CD4-positive, alpha-beta T cell treated with Interleukin-4 for 1 hour (primary cell): ENCODE results near the gene PRADC1.

Source experiments
- DNase-seq, 2 donors: peaks; one replicate each; pipeline ENCODE4 v3.0.0-alpha.2; 2020 to 2022

The PRADC1 gene

GRCh38 chr2:73258186-73258912, 25.3 kb upstream of the PRADC1 start:
- no peak for DNase-seq

DNA sequence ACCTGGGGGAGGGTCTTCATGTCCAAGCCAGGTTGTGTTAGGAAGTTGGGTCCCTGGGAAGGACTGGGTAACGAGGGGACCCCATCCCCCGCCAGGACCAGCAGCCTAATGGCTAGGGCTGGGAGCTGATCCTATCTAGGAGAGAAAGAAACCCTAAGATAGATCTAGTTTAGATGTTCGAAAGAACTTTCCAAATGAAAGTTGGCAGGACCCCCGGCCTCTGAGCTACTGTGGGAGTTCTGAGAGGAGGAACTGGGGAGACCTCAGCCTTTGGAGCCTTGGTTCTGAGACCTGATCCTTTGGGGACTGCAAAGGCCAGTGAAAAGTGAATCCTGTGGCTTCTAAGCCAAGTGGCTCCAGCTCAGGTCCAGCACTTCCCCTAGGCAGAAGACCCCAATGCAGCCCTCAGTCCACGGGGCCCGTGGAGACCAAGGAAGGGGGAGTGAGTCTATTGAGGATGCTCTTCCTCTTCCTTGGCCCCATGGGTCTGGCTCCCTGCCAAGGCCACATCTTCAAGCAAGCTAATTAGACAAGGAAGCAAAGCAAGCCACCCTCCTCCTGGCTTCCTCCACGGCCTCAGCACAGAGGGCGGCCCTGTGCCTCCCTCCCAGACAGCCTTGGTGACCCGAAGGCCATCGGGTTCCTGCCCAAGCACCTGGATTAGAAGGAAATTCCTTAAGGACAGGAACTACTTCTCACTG, 24.5 kb upstream of the PRADC1 start:
- DNase-seq = peak; percentile 13 to 20

DNA sequence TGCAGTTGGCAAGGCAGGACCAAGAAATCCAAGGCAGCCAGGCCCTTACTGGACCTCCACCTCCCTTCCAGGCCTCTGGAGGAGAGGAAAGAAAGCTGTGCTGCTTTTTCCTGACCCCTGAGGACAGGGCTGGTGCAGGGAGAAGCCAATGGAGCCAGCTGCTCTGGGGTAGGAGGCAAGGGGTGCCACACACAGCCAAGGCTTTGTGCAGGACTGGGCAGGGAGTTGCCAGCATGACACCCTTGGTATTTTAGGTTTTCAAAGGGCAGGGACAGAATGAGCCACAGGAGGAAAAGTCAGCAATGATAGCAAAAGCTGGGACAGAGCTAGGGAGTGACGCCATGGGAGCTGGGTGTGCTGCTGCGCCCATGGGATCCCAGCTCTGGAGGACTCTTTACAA, 24.0 kb upstream of the PRADC1 start:
- no peak for DNase-seq

- no peak for DNase-seq
Observed at GRCh38 chr2:73256618-73256922, 23.5 kb upstream of the PRADC1 start.

DNA sequence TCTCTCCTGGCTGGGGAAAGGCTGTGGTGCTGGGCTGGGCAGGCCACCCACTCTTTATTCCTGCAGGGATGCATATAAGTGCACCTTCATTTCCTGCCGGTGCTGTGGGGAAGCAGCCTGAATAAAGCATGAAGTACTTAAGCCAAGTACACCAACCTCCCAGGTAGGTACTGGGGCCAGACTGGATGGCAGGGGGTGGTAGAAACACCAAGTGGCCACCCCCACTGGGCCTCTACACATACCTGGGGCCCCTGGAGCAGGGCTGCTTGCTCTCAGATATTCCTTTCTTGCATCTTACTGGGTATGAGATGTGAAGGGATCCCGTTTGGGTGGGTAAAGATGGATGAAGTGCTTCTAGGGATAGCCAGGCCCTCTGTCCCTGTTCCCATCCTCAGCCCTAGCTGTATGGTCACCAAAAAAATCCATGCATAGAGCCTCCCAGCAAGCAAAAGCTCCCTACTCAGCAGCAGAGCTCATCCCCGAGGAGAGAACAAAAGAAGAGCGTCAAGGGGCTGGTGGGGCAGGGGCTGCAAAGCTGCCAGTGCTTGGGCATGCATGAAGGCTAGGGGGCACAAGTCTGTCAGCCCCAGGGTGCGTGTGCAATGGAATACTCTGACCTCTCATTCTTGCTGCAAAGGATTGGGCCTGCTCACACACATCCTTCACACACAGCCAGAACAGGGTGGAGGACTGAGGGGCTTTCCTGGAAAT, 23.0 kb upstream of the PRADC1 start:
- DNase-seq = no peak

DNA sequence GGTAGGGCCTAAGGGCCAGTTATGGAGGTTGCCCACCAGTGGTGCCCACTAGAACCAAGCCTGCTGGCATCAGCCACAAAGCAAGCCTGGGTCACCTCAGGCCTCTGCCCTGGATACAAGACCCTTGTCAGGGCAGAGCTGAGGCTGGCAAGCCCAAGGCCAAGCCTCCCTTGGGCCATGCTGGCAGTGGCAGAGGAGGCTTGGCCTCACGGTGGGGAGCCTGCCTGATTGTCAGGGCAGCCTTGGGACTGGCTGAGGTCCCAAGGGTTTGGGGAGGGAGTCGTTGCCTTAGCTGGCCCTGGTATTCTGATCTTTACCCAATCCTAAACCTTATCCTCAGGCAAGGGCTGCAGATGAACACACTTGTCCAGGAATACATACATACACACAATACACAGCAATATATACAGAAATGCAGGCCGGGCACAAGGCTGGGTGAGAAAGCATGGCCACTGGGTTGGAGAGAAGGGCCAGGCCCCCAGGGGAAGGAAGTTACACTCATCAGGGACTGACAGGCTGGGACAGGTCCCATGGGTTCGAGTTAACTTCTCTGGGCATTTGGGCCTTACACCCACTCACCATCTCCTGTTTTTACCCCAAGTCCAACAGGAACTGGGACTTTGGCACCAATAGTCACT, 22.1 kb upstream of the PRADC1 start:
- no peak for DNase-seq

- no peak for DNase-seq
Observed at GRCh38 chr2:73254343-73255006, 21.4 kb upstream of the PRADC1 start.

DNA sequence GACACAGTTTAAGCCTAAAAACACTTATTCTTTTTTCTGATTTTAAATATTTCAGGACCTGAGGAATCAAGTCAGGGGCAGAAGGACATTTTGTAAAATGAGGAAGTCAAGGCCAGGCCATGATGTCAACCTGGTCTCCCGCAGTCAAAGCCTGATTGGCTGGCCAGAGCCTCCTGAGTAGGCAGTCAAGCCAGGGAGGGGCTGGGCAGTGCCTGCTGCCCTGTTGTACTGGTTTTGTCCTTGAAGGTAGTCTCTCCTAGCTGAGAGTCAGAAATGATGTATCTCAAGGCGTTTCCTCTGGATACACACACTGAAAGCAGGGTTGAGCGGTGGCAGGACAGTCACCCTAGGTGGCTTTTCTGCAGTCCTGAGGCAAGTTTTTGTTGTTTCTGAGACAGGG, 20.9 kb upstream of the PRADC1 start:
- DNase-seq = peak in 1 of 2 donors; percentile 35

DNA sequence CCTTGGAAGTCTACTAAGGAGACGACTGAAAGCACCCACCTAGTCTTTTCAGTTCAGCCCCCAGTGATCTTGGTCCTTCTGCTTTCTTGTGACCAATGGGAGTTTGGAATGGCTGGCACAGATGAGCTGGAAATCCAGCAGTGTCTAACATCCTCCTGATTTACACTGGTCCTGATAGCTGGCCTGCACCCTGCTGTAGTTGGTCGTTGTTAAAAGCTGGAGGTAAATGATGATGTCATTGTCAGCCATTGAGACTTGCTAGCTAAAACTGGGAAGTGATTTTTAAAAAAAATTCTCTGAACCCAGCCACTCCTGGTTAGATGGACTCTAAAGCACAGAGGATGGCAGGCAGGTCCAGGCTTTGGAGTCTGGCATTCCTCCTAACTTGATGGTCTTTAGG, 20.4 kb upstream of the PRADC1 start:
- no peak for DNase-seq

- no peak for DNase-seq
Observed at GRCh38 chr2:73252238-73253027, 19.4 kb upstream of the PRADC1 start.

DNA sequence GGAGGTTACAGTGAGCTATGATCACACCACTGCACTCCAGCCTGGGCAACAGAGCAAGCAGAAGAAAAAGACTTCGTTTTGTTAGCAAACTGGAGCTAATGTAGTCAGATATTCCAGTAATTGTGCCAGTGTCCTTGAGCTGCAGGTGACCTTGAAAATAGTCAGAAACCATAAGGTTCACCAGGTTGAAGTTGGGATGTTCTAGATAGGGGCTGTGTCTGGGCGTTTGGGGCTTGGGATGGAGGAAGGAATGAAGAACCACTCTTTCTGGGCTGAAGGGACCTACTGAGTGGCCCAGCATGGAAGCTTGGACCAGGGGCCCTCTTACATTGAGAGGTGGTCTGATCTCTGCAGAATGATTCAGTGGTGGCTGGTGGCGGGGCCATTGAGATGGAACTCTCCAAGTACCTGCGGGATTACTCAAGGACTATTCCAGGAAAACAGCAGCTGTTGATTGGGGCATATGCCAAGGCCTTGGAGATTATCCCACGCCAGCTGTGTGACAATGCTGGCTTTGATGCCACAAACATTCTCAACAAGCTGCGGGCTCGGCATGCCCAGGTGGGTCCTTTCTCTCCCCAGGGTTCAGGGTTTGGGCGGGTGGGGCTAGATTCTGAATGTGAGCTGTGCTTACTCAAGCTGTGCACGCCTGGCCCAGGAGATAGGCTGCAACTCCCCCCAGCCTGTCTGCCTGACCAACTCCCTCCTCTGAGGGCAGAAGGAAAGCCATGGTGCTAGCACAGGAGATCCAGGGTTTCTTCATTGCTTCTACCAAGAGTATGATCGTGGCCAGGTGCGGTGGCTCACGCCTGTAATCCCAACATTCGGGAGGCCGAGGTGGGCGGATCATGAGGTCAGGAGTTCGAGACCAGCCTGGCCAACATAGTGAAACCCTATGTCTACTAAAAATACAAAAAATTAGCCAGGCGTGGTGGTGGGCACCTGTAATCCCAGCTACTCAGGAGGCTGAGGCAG, 18.1 kb upstream of the PRADC1 start:
- DNase-seq = no peak

DNA sequence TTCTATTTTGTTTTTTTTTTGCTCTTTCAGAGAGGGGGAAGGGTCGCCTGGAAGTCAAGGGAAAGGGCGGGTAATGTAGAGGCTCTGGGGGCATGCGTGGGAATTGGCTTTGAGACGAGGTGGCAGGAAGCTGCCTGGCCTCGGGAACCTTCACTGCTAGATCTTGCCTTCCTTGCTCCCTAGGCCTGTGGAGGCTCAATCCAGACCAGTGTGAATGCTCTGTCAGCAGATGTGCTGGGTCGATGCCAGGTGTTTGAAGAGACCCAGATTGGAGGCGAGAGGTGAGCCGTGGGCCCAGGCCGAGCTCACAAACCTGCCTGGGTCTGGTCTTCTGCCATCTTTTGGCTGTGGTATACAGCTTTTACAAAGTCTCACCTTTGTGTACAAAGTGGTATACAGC, 16.6 kb upstream of the PRADC1 start:
- DNase-seq = no peak

DNA sequence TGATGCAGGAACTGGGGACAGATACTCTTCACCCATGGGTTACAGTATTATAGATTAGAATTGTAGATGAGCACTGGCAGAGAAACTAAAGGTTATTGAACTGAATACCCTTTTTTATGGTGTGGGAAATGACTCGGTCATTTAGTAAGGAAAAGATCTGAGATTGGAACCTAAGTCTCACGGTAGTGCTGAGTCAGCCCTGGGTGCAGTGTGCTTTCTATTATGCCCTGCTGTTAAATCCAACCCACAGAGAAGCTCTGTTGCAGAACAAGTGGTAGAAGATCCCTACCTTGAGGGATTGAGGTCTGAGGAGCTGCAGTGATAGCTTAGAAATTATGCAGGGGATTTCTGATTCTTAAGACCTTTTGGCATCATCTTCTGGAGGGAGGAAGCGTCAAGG, 13.8 kb upstream of the PRADC1 start:
- DNase-seq = no peak

- DNase-seq = no peak
Observed at GRCh38 chr2:73244580-73244979, 11.5 kb upstream of the PRADC1 start.

DNA sequence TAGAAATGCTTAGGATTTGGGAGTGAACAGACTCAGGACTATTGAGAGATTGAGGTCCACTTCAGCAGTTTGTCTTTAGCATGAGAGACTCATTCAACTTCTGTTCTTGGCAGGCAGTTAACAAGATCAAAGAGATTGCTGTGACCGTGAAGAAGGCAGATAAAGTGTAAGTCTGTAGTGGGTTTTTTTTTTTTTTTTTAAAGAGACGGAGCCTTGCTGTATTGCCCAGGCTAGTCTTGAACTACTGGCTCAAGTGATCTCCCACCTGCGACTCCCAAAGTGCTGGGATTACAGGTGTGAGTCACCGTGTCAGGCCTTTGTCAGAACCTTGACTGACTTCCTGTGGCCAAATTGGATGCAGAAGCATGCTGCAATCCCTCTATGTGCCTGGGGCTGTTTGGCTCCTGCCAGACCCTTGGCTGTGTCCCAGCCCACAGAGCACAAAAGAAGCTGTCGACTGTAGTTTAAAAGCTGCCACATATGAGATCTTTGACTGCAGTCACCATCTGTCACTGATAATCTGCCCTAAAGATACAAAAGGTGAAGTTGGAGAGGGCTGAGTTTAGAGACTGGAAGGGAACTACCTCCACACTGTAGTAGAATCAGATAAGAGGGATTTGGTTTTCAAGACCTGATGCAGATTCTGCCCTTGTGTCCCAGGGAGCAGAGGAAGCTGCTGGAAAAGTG, 11.0 kb upstream of the PRADC1 start:
- DNase-seq = no peak

DNA sequence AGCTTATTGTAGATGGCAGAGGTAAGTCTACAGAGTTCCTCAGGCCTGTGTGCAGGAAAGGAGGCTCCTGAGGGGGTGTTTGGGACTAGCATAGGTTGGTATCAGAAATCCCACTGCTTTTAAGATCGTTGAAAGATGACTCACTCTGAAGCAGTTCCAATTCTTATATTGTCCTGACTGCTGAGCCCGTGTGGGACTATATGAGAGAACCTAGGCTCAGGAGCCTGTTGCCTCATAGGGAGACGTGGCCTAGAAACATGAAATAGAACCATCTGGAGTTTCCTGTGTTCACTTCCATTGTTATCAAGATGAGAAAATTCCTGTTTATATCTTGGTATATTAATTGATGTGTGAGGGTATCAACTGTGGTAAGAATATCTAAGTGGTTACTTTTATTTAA, 6.7 kb upstream of the PRADC1 start:
- no peak for DNase-seq

GRCh38 chr2:73238976-73239375, 5.9 kb upstream of the PRADC1 start:
- DNase-seq = no peak

DNA sequence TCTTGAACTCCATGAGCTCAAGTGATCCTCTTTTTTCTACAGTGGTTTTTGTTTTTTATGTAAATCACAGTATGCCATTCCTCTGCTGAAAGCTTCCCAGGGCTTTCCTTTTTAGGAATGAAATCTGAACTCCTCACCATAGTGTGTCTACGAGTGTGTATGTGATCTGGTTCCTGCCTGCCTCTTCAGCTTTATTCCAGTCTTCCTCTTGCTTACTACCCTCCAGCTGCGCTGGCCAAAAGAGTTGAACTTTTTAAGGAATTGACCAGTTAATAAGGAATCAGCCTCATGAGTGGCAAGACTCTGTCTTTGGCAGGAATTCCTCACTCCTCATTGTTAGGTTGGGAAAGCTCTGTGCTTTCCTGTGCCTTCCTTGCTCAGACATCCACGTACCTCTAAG, 5.1 kb upstream of the PRADC1 start:
- no peak for DNase-seq

GRCh38 chr2:73237168-73237567, 4.1 kb upstream of the PRADC1 start:
- DNase-seq = no peak

- peak in 1 of 2 donors; percentile 20 for DNase-seq
Observed at GRCh38 chr2:73235315-73236028, 2.4 kb upstream of the PRADC1 start.
